ENCODE measurements around the gene TNFRSF13B. TPM values are rescaled to one million over a fixed set of nuclear protein-coding genes. Genes with fewer than 3 reads are reported as not detected.
A peak's percentile ranks its signal among the peaks of the same experiment; 100 is the strongest.

TNFRSF13B gene
- total and polyA plus RNA-seq, 12 donors = 0.18 to 0.48 TPM; not detected in 10

GRCh38 chr17:16987066-16987829 is 15.3 kb upstream of the TNFRSF13B start:
- Histone ChIP-seq H3K4me3 (no peak overlapping the region), H3K9me3 (replicated peaks in 1 of 3) (no peaks in the 10 kb centered on the region), H3K4me1 (replicated peaks in 1 of 2) (peaks cover 0 to 12% of the 10 kb centered on the region in 2 donors), H3K27ac (peak overlapping the region in 2 of 5 donors; percentile 39 to 76), H3K27me3 (no peaks in the 10 kb centered on the region), H3K36me3 (replicated peaks in 1 of 2) (no peaks in the 10 kb centered on the region)
- intact Hi-C loops (cut with DNase I) = loop anchor here in 1 of 2 donors (5.0 kb wide), 1 partner anchor 70 kb away; no protein-coding TSS in a partner anchor
- DNase-seq = no peak
- 81 to 86% (median 81%) methylated on average over 8 to 10 of the region's 10 CpGs for WGBS, 4 donors
- TF ChIP-seq, protein P1, sequence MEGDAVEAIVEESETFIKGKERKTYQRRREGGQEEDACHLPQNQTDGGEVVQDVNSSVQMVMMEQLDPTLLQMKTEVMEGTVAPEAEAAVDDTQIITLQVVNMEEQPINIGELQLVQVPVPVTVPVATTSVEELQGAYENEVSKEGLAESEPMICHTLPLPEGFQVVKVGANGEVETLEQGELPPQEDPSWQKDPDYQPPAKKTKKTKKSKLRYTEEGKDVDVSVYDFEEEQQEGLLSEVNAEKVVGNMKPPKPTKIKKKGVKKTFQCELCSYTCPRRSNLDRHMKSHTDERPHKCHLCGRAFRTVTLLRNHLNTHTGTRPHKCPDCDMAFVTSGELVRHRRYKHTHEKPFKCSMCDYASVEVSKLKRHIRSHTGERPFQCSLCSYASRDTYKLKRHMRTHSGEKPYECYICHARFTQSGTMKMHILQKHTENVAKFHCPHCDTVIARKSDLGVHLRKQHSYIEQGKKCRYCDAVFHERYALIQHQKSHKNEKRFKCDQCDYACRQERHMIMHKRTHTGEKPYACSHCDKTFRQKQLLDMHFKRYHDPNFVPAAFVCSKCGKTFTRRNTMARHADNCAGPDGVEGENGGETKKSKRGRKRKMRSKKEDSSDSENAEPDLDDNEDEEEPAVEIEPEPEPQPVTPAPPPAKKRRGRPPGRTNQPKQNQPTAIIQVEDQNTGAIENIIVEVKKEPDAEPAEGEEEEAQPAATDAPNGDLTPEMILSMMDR (IDR thresholded peaks at IDR 0.05) = no peak
- no peak for TF ChIP-seq POLR2A (IDR thresholded peaks at IDR 0.05)

- 88 to 100% (median 93%) methylated on average over 1 of the region's 1 CpG for WGBS, 4 donors
- Histone ChIP-seq H3K27ac (no peak overlapping the region), H3K4me1 (replicated peaks in 1 of 2) (peaks cover 0 to 12% of the 10 kb centered on the region in 2 donors), H3K4me3 (no peak overlapping the region), H3K27me3 (no peaks in the 10 kb centered on the region), H3K9me3 (replicated peaks in 1 of 3) (no peaks in the 10 kb centered on the region), H3K36me3 (replicated peaks in 1 of 2) (no peaks in the 10 kb centered on the region)
- DNase-seq = no peak
- no peak for TF ChIP-seq POLR2A (IDR thresholded peaks at IDR 0.05)
- TF ChIP-seq, protein P1 (IDR thresholded peaks at IDR 0.05) = no peak
- intact Hi-C loops (cut with DNase I) = loop anchor here in 1 of 2 donors (5.0 kb wide), 1 partner anchor 69 kb away; no protein-coding TSS in a partner anchor
These were observed 14.5 kb upstream of the TNFRSF13B start for GRCh38 chr17:16986391-16986790.

DNA sequence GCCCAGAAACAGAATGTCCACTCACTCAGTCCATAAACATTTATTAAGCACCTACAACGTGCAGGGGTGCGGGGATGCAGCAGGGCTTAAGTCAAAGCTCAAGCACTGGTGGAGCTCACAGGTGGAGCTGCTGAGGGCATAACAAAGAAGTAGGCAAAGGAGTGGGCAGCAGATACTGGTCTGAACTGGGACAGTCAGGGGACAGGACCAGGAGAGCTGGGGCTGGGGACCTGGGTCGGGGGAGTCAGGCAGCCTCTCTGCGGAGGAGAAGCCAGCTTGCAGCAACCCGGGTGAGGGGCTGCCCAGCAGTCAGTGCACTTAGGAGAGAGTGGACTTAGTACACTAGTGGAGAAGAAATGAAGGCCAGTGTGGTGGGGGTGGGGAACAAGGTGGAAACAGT is 10.0 kb upstream of the TNFRSF13B start:
- no peaks in the 10 kb centered on the region for H3K4me1 ChIP-seq (replicated peaks in 1 of 2)
- intact Hi-C loops (cut with DNase I) = no loop called here
- no peak overlapping the region for H3K27ac ChIP-seq
- DNase-seq = no peak
- H3K4me3 ChIP-seq = no peak overlapping the region
- H3K27me3 ChIP-seq = peaks cover 10% of the 10 kb centered on the region
- TF ChIP-seq, protein P1 (IDR thresholded peaks at IDR 0.05) = no peak
- no peak for TF ChIP-seq POLR2A (IDR thresholded peaks at IDR 0.05)
- WGBS, 4 donors = 68 to 87% (median 84%) methylated on average over 5 of the region's 5 CpGs
- no peaks in the 10 kb centered on the region for H3K36me3 ChIP-seq (replicated peaks in 1 of 2)
- H3K9me3 ChIP-seq (replicated peaks in 1 of 3) = no peaks in the 10 kb centered on the region

- Histone ChIP-seq H3K4me1 (replicated peaks in 1 of 2) (no peaks in the 10 kb centered on the region), H3K27ac (no peak overlapping the region), H3K36me3 (replicated peaks in 1 of 2) (no peaks in the 10 kb centered on the region), H3K27me3 (peaks cover 10% of the 10 kb centered on the region), H3K9me3 (replicated peaks in 1 of 3) (no peaks in the 10 kb centered on the region), H3K4me3 (no peak overlapping the region)
- intact Hi-C loops (cut with DNase I) = no loop called here
- no peak for DNase-seq
- TF ChIP-seq, protein P1 (IDR thresholded peaks at IDR 0.05) = no peak
- no peak for TF ChIP-seq POLR2A (IDR thresholded peaks at IDR 0.05)
- 78 to 89% (median 85%) methylated on average over 25 to 26 of the region's 26 CpGs for WGBS, 4 donors
These were observed 9.2 kb upstream of the TNFRSF13B start for GRCh38 chr17:16980813-16981731.
